GM21717 (cell line): ENCODE measurements around the gene CPLX3.

Experiments used
- ATAC-seq: cut with Tn5 transposase; IDR thresholded peaks from one replicate; pipeline ENCODE4 v1.9.1; 2021; ENCODE audit warnings: mild to moderate bottlenecking, moderate library complexity; ENCODE audit not compliant: unreplicated experiment

CPLX3 gene

GRCh38 chr15:74788042-74788682, 38.3 kb upstream of the CPLX3 start:
- no peak for ATAC-seq

GRCh38 chr15:74788683-74789151, 37.7 kb upstream of the CPLX3 start:
- peak; percentile 25 for ATAC-seq

- ATAC-seq = no peak
Observed at GRCh38 chr15:74789171-74789631, 37.2 kb upstream of the CPLX3 start.

- no peak for ATAC-seq
Observed at GRCh38 chr15:74789741-74790079, 36.7 kb upstream of the CPLX3 start.

- no peak for ATAC-seq
Observed at GRCh38 chr15:74790080-74790916, 36.1 kb upstream of the CPLX3 start.

- no peak for ATAC-seq
Observed at GRCh38 chr15:74791007-74791406, 35.4 kb upstream of the CPLX3 start.

- no peak for ATAC-seq
Observed at GRCh38 chr15:74791667-74792066, 34.8 kb upstream of the CPLX3 start.

- no peak for ATAC-seq
Observed at GRCh38 chr15:74792227-74793016, 34.0 kb upstream of the CPLX3 start.

- no peak for ATAC-seq
Observed at GRCh38 chr15:74793135-74794028, 33.0 kb upstream of the CPLX3 start.

- no peak for ATAC-seq
Observed at GRCh38 chr15:74794248-74794969, 32.0 kb upstream of the CPLX3 start.

- ATAC-seq = no peak
Observed at GRCh38 chr15:74794970-74795349, 31.5 kb upstream of the CPLX3 start.

GRCh38 chr15:74795966-74796625, 30.3 kb upstream of the CPLX3 start:
- no peak for ATAC-seq

GRCh38 chr15:74798388-74799254, 27.8 kb upstream of the CPLX3 start:
- ATAC-seq = no peak

GRCh38 chr15:74799255-74799855, 27.1 kb upstream of the CPLX3 start:
- ATAC-seq = no peak

GRCh38 chr15:74799856-74800558, 26.4 kb upstream of the CPLX3 start:
- ATAC-seq = no peak

GRCh38 chr15:74800559-74801094, 25.8 kb upstream of the CPLX3 start:
- no peak for ATAC-seq
